ENCODE results near the gene CPED1. TPM values are rescaled to one million over a fixed set of nuclear protein-coding genes. Genes with fewer than 3 reads are reported as not detected.

The CPED1 gene
- total RNA-seq, 1 donor from 2014 or later, result 33.8 TPM

- H3K27me3 ChIP-seq (ENCODE audit: low read depth), result no peaks in the 10 kb centered on the region
- no peaks in the 10 kb centered on the region for H3K36me3 ChIP-seq
- H3K4me3 ChIP-seq, result no peak overlapping the region
- H3K9me3 ChIP-seq (replicated peaks), result no peaks in the 10 kb centered on the region
- H3K4me1 ChIP-seq, result peaks cover 9% of the 10 kb centered on the region
- intact Hi-C loops (cut with micrococcal nuclease), result loop anchor here (5.0 kb wide), 2 partner anchors 138 to 153 kb away; no protein-coding TSS in a partner anchor
- no peak overlapping the region for H3K27ac ChIP-seq (replicated peaks)
- TF ChIP-seq CTCF (IDR thresholded peaks at IDR 0.05; ENCODE audit: borderline replicate concordance), result no peak
- DNase-seq, result no peak
Measured at GRCh38 chr7:120944826-120945562, 43.5 kb upstream of the CPED1 start.

DNA sequence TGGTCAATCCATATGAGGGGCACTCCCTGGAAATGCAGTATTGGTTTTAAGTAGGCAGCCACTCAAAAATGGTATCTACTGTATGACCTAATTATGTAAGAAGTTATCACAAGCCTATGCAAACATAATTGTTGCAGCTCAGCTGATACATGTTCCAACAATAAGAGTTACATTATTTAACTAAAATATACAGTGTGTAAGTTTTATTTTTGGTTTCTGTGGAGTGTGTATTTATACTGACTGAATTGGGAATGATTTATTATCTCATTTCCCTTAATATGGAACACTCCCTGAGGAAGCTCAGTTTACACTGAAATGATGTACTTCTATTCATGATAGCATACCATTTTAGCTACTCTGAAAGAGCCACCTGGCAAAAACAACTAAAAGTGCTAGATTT lies 40.5 kb upstream of the CPED1 start:
- no peaks in the 10 kb centered on the region for H3K27me3 ChIP-seq (ENCODE audit: low read depth)
- H3K9me3 ChIP-seq (replicated peaks), result no peaks in the 10 kb centered on the region
- intact Hi-C loops (cut with micrococcal nuclease), result no loop called here
- no peak for DNase-seq
- no peak for TF ChIP-seq CTCF (IDR thresholded peaks at IDR 0.05; ENCODE audit: borderline replicate concordance)
- no peak overlapping the region for H3K4me3 ChIP-seq
- H3K36me3 ChIP-seq, result no peaks in the 10 kb centered on the region
- no peak overlapping the region for H3K27ac ChIP-seq (replicated peaks)
- peaks cover 31% of the 10 kb centered on the region for H3K4me1 ChIP-seq

DNA sequence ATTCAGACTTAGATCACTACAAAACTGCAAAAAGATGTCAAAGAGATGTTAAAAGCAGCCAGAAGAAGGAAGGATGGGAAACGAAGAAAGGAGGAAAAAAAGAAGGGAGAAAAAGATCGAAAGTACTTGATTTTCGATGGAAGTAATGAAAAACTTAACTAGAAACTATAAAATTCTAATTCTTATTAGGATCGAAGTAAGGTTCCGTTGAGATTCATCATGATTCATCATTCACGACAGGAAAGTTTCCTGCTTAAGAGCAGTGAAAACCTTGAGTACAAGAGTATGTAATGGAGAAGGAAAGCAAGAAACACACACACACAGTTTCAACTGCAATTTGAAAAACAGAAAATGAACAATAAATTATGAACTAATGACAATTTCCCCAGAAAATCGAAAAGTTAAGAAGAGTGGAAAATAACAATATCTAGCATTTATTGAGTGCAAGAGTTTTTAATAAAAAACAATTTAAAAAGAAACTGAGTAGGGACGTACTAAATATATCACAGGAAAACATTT lies 39.1 kb upstream of the CPED1 start:
- Histone ChIP-seq H3K27me3 (ENCODE audit: low read depth) (no peaks in the 10 kb centered on the region), H3K4me1 (peaks cover 37% of the 10 kb centered on the region), H3K36me3 (peaks cover 12% of the 10 kb centered on the region), H3K27ac (replicated peaks) (no peak overlapping the region), H3K4me3 (peak overlapping the region; percentile 75), H3K9me3 (replicated peaks) (no peaks in the 10 kb centered on the region)
- DNase-seq, result no peak
- no peak for TF ChIP-seq CTCF (IDR thresholded peaks at IDR 0.05; ENCODE audit: borderline replicate concordance)
- intact Hi-C loops (cut with micrococcal nuclease), result no loop called here

DNA sequence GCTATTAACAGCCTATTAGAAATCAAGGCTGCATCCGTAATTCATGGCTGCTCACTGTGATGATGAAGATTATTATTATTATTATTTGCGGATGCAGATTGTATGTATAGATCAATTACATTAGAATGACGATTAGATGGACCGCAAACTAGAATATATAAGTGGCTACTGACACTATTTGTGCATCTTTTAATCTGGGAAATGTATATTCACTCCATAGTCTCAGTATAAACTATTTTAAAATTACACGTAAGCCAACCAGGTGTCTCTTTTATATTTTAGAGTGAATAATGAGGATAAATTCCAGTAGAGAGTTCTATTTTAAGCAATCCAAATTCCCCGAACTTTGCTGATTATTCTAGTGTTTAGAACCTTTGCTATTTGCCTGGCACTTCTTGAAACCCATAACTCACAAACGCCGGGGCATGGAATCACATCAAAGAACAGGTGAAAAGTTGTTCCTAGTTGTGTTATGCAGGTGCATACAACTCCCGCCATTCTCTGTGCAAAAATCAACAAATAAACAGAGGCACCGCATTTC lies 38.4 kb upstream of the CPED1 start:
- no peak for DNase-seq
- Histone ChIP-seq H3K36me3 (peaks cover 19% of the 10 kb centered on the region), H3K4me1 (peaks cover 43% of the 10 kb centered on the region), H3K27ac (replicated peaks) (peak overlapping the region; percentile 98), H3K9me3 (replicated peaks) (no peaks in the 10 kb centered on the region), H3K4me3 (peak overlapping the region; percentile 75), H3K27me3 (ENCODE audit: low read depth) (no peaks in the 10 kb centered on the region)
- intact Hi-C loops (cut with micrococcal nuclease), result no loop called here
- TF ChIP-seq CTCF (IDR thresholded peaks at IDR 0.05; ENCODE audit: borderline replicate concordance), result no peak

- intact Hi-C loops (cut with micrococcal nuclease), result no loop called here
- Histone ChIP-seq H3K36me3 (peaks cover 25% of the 10 kb centered on the region), H3K27me3 (ENCODE audit: low read depth) (no peaks in the 10 kb centered on the region), H3K4me1 (peaks cover 44% of the 10 kb centered on the region), H3K4me3 (peak within 1 kb of the TSS; percentile 75), H3K9me3 (replicated peaks) (no peaks in the 10 kb centered on the region), H3K27ac (replicated peaks) (peak within 1 kb of the TSS; percentile 98)
- peak; percentile 96 for DNase-seq
- TF ChIP-seq CTCF (IDR thresholded peaks at IDR 0.05; ENCODE audit: borderline replicate concordance), result no peak
Measured at GRCh38 chr7:120950539-120951308, 37.8 kb upstream of the CPED1 start, which contains the start of gene ING3. TSS of gene ING3 (plus strand) at chr7:120950777. CDS start at chr7:120950897, 120 bp downstream.
